GM21447 (cell line): ENCODE results near the gene SMIM5.
"Not testable (repeated sequence)": the region's sequence is repeated elsewhere in the genome, so short reads cannot be mapped to it uniquely, and the experiment has no call there.

Experiments used
- ATAC-seq: cut with Tn5 transposase; IDR thresholded peaks from one replicate; pipeline ENCODE4 v1.9.1; 2021; ENCODE audit not compliant: unreplicated experiment

Gene SMIM5

GRCh38 chr17:75632863-75633485 is at the start of gene SMIM5:
SMIM5 (plus strand) TSS chr17:75633434; CDS start chr17:75640202, 6,768 bp downstream.
- peak; percentile 58 for ATAC-seq

DNA sequence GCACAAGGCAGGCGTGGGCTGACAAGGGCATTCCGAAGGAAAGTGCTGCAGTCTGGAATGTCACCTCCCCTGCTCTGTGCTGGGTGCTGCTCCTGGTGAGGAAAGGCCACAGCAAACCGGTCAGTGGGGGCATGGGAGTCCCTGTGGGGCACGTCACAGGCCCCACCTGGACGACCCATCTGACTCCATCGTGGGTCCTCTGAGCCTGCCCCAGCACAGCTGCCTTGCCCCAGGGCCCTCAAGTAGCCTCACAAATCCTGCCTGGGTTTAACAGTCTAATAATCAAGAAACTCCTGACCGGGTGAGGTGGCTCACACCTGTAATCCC is 48.4 kb upstream of the SMIM5 start:
- no peak for ATAC-seq

DNA sequence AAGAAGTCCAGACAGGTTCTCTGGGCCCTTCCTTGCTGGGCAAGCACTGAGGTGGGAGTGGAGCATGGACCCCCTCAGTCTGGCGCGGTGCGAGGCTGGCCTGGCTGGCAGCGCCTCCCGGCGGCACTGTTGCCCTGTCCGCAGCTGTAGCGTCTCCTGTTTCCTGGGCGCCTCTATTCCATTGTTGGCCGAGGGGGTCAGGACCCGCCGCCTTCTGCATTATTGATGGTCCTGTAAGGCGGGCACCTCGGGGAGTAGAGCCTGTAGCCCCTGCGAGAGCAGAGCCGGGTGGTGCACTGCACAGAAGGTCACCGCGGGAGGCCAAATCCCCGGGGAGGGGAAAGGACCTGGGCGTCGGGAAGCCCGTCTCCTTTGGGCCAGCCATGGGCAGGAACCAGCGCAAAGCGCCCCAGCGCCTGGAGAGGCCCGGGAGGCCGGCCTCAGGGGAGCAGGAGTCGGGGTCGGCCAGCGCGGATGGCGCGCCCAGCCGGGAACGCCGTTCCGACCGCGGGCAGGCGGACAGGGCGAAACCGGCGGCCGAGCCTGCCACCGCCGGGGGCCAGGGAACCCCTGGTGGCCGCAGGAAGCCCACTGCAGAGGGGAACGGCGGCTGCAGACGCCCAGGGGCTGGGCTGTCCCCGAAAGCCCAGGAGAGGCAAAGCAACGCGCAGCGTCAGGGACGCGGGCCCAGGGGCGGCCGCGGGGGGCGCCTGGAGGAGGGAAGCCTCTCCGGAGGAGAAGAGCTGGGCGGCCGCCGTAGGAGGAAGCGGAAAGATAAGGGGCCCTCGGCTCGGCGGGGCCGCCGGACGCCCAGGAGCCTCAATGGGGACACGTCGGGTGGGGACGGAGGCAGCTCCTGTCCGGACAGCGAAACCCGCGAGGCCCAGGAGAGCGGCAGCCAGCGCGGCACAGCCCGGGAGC is 45.3 kb upstream of the SMIM5 start, which contains the start of gene MYO15B:
Gene MYO15B, plus strand, starts transcription at position 126 of the 921 bp plus-strand sequence. Its CDS starts 258 bp downstream, at position 384.
- ATAC-seq = no peak

DNA sequence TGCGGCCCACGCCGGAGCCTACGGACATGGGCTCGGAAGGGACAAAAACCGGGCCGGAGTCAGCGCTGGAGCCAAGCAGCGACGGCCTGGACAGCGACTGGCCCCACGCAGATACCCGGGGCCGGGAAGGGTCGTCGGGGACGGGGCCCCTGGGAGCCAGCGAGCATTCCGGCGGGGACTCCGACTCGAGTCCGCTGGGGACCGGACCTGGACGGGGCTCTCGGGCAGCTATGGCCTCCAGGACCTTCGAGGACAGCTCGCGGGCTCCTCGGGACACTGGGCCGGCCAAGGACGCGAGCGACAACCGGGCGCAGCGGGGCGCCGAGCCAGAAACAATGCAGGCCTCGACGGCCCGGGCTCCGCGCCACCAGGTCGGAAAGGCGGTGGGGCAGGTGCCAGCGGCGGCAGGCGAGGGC is 44.6 kb upstream of the SMIM5 start:
- no peak for ATAC-seq

DNA sequence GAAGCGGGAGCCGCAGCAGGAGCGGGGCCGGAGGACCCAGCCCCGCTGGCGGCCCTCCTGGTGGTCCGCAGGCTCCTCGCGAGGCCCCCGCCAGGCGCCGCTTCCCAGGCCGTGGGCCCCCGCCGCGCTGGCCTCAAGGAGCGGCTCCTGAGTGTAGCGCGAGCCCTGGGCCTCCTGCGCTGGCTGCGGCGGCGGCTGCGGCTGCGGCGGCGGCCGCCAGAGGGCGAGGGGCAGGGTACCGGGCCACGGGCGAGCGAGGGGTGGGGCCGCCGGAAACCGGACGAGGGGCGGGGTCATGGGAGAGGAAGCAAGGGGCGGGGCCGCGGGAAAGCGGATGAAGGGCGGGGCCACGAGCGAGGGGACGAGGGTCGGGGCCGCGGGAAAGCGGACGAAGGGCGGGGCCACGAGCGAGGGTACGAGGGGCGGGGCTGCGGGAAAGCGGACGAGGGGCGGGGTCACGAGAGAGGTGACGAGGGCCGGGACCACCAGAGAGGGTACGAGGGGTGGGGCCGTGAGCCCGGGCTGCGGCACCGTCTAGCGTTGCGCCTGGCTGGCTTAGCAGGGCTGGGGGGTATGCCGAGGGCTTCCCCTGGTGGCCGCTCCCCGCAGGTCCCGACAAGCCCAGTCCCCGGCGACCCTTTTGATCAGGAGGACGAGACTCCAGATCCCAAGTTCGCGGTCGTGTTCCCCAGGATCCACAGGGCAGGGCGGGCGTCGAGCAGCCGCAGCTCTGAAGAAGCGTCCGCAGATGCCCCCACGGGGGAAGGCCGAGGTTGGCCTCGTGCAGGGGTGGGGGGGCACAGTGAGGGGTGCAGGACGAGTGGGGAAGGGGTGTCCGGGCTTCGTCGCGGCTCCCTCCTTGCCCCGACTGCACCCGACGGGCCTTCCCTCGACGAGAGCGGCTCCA is 44.0 kb upstream of the SMIM5 start:
- ATAC-seq = no peak

DNA sequence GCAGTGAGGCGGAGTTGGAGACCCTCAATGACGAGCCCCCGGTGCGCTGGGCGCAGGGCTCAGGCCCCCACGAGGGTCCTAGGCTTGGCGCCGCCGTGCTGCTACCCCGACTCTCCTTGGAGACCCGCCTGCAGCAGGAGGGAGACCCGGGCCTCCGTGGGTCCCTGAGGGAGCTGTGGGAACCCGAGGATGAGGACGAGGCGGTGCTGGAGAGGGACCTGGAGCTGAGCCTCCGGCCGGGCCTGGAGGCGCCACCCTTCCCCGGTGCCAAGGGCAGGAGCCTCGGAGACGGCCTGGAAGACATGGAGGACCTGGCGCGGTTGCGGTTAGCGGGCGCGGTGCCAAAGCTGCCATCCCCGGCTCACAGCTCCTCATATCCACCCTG is 43.3 kb upstream of the SMIM5 start:
- no peak for ATAC-seq

DNA sequence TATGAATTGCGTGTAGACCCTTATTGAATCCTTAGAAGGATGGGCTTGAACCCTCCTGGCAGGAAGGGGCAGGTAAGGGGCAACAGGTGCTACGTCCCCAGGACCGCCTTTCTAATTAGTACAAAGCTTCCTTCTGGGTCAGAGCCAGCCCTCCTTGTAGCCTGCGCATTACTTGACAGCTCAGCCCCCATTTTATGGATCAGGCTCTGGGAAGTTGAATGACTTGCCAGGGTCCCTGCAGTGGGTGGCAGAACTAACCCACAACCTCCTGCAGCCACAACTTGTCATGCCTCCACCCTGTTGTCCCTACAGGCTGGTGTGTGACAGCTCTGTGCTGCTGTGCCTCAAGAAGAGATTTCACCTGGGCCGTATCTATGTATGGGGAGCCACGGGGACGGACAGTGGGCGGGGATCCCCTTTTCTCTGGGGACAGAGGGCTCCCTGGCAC is 42.9 kb upstream of the SMIM5 start:
- ATAC-seq = no peak

- no peak for ATAC-seq
Measured at GRCh38 chr17:75590849-75591721, 42.1 kb upstream of the SMIM5 start.

- no peak for ATAC-seq
Measured at GRCh38 chr17:75591722-75592302, 41.4 kb upstream of the SMIM5 start.

DNA sequence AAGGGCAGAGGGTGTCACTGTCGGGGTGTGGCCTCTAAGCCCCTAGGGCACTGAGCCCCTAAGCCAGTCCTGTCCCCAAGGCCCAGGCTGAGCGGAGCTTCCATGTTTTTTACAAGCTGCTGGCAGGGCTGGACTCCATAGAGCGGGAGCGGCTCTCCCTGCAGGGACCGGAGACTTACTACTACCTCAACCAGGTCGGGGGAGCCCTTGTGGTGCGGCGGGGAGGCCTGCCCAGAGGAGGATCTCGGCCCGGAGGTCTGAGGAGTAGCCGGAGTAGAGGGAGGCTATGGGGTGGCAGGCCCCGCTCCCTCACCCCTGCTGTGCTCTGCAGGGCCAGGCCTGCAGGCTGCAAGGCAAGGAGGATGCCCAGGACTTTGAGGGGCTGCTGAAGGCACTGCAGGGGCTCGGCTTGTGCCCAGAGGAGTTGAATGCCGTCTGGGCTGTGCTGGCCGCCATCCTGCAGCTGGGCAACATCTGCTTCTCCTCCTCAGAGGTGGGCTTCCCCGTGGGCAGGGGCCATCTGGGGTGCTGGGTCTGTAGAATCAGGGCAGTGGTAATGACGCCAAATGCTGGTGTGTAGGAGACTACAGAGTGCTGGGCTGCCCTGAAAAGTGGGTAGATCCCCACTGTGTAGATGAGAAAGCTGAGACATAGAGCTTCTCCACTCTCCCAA is 40.8 kb upstream of the SMIM5 start:
- ATAC-seq = no peak

DNA sequence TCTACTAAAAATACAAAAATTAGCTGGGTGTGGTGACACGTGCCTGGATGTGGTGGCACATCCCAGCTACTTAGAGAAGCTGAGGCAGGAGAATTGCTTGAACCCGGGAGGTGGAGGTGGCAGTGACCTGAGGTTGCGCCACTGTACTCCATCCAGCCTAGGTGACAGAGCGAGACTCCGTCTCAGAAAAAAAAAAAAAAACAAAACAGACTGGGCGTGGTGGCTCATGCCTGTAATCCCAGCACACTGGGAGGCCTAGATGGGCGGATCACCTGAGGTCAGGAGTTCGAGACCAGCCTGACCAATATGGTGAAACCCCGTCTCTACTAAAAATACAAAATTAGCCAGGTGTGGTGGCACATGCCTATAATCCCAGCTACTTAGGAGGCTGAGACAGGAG is 39.8 kb upstream of the SMIM5 start:
- not testable (repeated sequence) for ATAC-seq

DNA sequence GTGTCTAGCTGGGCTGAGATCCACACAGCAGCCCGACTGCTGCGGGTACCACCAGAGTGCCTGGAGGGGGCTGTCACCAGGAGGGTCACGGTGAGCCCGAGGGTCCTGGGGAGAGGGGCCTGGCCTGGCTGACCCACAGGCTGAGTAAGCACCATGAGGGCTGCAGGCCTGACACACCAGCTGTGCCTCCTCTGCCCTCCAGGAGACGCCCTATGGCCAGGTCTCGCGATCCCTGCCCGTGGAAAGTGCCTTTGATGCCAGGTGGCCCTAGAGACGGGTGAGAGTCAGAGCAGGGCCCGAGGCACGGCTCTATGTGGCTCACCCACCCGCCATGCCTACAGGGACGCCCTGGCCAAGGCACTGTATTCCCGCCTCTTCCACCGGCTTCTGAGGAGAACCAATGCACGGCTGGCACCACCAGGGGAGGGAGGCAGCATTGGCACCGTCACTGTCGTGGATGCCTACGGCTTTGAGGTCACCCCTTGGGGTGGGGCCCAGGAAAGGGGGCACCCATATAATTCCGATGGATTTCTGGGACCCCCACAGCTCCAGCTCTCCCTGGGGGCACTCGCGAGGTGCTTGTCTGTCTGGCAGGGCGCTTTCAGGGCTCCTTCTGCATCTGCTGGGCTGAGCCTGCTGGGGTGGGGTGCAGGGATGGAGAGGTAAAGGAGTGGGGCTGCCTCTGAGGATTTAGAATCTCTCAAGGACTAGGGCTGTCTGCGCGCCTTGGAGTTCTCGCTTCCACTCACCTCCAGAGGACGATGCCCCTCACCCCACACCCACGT is 38.5 kb upstream of the SMIM5 start:
- no peak for ATAC-seq

DNA sequence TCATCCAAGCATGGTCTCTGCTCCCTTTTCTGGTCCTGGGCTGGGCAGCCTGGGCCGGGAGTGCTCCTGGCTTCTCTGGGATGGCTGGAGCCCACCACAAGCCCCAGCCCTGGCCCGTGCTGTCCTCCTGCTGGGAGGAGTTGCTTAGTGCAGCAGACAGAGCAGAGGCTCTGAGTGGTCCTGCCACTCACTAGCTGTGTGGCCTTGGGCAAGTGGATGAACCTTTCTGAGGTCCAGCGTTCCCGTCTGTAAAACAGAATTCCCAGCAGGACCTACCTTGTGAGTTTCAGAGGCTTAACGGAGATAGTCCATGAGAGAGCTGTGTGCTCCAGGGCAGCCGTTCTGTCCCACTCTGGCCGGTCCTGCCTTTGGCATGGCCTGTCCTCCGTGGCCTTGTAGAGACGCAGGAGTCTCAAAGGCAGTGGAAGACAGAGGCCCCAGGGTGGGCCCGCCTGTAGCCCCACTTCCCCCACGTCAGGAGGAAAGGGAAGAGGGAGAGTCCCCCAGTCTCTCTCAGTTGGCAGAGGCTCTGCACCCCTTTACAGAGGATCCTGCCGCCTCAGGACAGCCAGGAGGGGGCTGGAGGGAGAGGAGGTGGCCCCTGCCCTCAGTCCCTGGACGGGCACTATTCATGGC is 37.8 kb upstream of the SMIM5 start:
- no peak for ATAC-seq

DNA sequence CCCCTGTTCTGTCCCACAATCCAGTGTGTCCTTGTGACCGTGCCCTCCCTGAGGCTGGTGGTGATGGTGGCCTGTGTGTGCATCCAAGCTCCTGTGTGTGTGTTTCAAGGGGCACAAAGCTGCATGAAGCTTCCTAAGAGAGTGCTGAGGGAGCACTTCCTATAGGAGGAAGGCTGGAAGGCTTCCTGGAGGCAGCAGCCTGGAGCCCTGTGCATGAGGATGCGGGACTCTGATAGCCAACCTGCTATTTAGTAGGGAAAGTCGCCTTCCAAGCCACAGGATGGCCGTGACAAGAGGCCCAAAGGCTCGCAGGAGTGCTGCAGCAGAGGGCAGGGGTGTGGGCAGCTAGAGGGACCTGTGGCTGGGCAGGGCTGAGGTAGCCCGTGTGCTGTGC is 37.3 kb upstream of the SMIM5 start:
- no peak for ATAC-seq

GRCh38 chr17:75596320-75597087 is 36.7 kb upstream of the SMIM5 start:
- ATAC-seq = no peak

DNA sequence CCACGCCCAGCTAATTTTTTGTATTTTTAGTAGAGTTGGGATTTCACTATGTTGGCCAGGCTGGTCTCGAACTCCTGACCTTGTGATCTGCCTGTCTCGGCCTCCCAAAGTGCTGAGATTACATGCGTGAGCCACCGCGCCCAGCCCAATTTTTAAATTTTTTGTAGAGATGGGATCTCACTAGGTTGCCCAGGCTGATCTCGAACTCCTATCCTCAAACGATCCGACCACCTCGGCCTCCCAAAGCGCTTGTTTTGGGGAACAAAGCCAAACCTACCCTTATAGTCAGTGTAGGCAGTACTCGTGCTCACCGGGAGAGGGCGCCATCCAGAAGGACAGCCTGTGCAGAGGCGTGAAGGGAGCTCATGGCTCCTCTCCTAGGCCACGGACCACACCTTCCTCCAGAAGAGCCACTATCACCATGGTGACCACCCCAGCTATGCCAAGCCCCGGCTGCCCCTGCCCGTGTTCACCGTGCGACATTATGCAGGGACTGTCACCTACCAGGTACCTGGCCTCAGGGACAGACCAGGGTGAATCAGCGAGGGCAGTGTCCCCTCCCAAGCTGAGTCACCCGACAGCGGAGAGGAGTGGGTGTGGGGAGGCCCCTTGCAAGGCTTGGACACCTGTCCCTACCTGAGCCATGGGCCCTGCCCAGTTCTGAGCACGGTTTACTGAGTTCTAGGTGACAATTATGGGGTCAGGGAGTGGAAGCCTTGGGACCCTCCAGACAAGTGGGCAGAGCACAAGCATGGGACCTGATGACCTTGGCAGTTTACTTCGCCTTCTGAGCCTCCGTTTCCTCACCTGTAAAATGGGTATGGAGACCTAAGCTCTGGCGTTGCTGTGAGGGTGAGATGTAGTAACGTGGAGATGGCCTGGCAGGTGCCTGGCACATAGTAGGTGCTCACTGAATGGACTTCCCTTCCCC is 31.9 kb upstream of the SMIM5 start:
- ATAC-seq = no peak
